ENCODE measurements around the gene HLA-E.

DNA sequence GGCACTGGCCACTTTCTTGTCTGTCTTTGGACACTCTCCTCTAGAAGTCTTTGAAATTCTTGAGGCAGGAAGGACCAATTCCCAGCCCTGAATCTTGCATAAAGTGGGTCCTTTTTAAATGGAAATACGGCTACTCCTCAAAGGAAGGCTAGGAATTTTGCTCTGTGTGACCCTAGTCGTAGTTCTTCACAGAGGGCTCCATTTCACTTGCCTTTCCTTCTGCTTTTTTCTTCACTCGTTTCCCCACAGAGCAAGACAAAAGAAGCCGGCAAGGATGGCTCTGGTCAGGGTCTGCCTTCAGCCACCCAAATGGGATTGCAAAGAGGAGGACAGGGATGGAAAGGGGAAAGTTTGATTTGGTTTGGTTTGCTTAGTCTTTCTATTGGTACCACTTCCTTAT, 25.8 kb downstream of the HLA-E start:
- TF ChIP-seq, protein P1, sequence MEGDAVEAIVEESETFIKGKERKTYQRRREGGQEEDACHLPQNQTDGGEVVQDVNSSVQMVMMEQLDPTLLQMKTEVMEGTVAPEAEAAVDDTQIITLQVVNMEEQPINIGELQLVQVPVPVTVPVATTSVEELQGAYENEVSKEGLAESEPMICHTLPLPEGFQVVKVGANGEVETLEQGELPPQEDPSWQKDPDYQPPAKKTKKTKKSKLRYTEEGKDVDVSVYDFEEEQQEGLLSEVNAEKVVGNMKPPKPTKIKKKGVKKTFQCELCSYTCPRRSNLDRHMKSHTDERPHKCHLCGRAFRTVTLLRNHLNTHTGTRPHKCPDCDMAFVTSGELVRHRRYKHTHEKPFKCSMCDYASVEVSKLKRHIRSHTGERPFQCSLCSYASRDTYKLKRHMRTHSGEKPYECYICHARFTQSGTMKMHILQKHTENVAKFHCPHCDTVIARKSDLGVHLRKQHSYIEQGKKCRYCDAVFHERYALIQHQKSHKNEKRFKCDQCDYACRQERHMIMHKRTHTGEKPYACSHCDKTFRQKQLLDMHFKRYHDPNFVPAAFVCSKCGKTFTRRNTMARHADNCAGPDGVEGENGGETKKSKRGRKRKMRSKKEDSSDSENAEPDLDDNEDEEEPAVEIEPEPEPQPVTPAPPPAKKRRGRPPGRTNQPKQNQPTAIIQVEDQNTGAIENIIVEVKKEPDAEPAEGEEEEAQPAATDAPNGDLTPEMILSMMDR (IDR thresholded peaks at IDR 0.05 in 8 of 11, conservative IDR thresholded peaks at IDR 0.05 in 3 of 11), result no peak
- no peak for TF ChIP-seq POLR2A (IDR thresholded peaks at IDR 0.05)
- no peak for TF ChIP-seq POLR2AphosphoS5 (IDR thresholded peaks at IDR 0.05)
